HL-60 (cell line): ENCODE data around the gene IQCH.

Experiments used
- POLR2AphosphoS5 ChIP-seq: IDR thresholded peaks from 2 replicates; pipeline ENCODE4 v1.6.1; 2012; ENCODE audit warnings: low read depth
- TF ChIP-seq, protein P1 (sequence below): IDR thresholded peaks from one replicate; pipeline ENCODE4 v1.5.1; 2011; ENCODE audit warnings: low read length, control low read depth, inconsistent platforms; ENCODE audit not compliant: insufficient read depth
- TF ChIP-seq, protein P2 (sequence below): IDR thresholded peaks from 2 replicates; pipeline ENCODE4 v1.6.1; 2012; ENCODE audit warnings: low read depth; ENCODE audit not compliant: insufficient replicate concordance

DNA sequence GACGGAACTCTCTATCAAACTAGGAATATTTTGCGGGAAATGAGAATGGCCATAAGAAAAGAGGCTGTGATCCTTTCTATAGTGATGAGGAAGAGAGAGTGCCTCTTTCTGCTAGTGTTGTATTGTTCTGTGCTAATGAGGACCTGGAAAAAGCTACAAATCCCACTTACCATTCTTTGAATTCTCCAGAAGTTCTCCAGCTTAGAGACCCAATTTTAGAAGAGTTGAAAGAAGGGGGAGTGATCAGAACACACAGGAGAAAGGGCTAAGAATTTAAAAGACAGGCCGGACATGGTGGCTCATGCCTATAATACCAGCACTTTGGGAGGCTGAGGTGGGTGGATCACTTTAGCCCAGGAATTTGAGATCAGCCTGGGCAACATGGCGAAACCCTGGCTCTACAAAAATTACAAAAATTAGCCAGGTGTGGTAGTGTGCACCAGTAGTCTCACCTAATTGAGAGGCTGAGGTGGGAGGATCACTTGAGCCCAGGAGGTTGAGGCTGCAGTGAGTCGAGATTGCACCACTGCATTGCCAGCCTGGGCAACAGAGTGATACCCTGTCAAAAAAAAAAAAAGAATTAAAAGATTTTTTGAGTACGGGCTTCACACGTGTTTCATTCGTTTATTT is 126.9 kb downstream of the IQCH start:
- TF ChIP-seq, protein P1, sequence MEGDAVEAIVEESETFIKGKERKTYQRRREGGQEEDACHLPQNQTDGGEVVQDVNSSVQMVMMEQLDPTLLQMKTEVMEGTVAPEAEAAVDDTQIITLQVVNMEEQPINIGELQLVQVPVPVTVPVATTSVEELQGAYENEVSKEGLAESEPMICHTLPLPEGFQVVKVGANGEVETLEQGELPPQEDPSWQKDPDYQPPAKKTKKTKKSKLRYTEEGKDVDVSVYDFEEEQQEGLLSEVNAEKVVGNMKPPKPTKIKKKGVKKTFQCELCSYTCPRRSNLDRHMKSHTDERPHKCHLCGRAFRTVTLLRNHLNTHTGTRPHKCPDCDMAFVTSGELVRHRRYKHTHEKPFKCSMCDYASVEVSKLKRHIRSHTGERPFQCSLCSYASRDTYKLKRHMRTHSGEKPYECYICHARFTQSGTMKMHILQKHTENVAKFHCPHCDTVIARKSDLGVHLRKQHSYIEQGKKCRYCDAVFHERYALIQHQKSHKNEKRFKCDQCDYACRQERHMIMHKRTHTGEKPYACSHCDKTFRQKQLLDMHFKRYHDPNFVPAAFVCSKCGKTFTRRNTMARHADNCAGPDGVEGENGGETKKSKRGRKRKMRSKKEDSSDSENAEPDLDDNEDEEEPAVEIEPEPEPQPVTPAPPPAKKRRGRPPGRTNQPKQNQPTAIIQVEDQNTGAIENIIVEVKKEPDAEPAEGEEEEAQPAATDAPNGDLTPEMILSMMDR, result no peak
- TF ChIP-seq POLR2AphosphoS5, result no peak
- TF ChIP-seq, protein P2, sequence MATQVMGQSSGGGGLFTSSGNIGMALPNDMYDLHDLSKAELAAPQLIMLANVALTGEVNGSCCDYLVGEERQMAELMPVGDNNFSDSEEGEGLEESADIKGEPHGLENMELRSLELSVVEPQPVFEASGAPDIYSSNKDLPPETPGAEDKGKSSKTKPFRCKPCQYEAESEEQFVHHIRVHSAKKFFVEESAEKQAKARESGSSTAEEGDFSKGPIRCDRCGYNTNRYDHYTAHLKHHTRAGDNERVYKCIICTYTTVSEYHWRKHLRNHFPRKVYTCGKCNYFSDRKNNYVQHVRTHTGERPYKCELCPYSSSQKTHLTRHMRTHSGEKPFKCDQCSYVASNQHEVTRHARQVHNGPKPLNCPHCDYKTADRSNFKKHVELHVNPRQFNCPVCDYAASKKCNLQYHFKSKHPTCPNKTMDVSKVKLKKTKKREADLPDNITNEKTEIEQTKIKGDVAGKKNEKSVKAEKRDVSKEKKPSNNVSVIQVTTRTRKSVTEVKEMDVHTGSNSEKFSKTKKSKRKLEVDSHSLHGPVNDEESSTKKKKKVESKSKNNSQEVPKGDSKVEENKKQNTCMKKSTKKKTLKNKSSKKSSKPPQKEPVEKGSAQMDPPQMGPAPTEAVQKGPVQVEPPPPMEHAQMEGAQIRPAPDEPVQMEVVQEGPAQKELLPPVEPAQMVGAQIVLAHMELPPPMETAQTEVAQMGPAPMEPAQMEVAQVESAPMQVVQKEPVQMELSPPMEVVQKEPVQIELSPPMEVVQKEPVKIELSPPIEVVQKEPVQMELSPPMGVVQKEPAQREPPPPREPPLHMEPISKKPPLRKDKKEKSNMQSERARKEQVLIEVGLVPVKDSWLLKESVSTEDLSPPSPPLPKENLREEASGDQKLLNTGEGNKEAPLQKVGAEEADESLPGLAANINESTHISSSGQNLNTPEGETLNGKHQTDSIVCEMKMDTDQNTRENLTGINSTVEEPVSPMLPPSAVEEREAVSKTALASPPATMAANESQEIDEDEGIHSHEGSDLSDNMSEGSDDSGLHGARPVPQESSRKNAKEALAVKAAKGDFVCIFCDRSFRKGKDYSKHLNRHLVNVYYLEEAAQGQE, result no peak
